Measurements from ENCODE around the gene LIMA1.

DNA sequence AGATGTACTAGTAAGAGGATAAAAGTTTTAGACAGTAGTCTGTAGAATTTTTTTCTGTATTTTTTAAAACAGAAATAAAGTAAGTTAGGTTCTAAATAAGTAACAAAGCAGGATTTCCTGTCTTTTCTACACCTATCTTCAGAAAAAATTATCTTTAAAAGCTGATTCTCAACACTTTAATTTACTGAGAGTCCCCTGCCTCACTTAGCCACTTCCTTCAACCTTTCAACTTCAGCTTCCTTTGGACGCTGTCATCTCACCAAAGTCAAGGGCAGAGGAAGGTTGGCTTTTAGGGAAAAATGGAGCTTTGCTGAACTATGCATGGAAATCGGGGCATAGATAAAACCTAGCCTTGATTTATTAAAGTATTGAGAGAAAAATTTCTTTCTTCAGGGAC, 71.3 kb downstream of the LIMA1 start:
- TF ChIP-seq, protein P1, sequence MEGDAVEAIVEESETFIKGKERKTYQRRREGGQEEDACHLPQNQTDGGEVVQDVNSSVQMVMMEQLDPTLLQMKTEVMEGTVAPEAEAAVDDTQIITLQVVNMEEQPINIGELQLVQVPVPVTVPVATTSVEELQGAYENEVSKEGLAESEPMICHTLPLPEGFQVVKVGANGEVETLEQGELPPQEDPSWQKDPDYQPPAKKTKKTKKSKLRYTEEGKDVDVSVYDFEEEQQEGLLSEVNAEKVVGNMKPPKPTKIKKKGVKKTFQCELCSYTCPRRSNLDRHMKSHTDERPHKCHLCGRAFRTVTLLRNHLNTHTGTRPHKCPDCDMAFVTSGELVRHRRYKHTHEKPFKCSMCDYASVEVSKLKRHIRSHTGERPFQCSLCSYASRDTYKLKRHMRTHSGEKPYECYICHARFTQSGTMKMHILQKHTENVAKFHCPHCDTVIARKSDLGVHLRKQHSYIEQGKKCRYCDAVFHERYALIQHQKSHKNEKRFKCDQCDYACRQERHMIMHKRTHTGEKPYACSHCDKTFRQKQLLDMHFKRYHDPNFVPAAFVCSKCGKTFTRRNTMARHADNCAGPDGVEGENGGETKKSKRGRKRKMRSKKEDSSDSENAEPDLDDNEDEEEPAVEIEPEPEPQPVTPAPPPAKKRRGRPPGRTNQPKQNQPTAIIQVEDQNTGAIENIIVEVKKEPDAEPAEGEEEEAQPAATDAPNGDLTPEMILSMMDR (IDR thresholded peaks at IDR 0.05), result no peak
- TF ChIP-seq POLR2A (IDR thresholded peaks at IDR 0.05), result no peak

Measured in body of pancreas (tissue), 4 donors.